Natural killer cell (primary cell): Measurements from ENCODE around the gene FSIP1. TPM values are rescaled to one million over a fixed set of nuclear protein-coding genes. Genes with fewer than 3 reads are reported as not detected.

Experiments
- ATAC-seq, 3 donors: fragments of 150-1000 bp in 2 of 3; fragments of 200-7000 bp in 1 of 3; cut with Tn5 transposase; 1 replicate in 1 of 3; 2 replicates in 2 of 3; pipeline ENCODE4 v1.10.0; 2021; ENCODE audit warnings: mild to moderate bottlenecking in 2 of 3, moderate library complexity in 2 of 3
- DNase-seq, 2 donors: peaks; one replicate each; pipeline versions ENCODE4 v3.0.0 to v3.0.0-alpha.2; 2013 to 2021; ENCODE audit warnings: mixed read lengths in 1 of 2
- H3K27ac ChIP-seq: one replicate; pipeline ENCODE4 v1.5.1; 2013; ENCODE audit warnings: mild to moderate bottlenecking, low read length
- H3K27me3 ChIP-seq: one replicate; pipeline ENCODE4 v1.6.1; 2013; ENCODE audit warnings: low read length; ENCODE audit not compliant: control insufficient read depth, insufficient read depth
- H3K36me3 ChIP-seq: one replicate; pipeline ENCODE4 v1.6.1; 2013; ENCODE audit warnings: low read length; ENCODE audit not compliant: control insufficient read depth, insufficient read depth
- H3K4me1 ChIP-seq: one replicate; pipeline ENCODE4 v1.6.1; 2013; ENCODE audit warnings: low read length; ENCODE audit not compliant: control insufficient read depth, insufficient read depth
- H3K4me3 ChIP-seq: one replicate; pipeline ENCODE4 v1.5.1; 2013; ENCODE audit warnings: low read length
- H3K9me3 ChIP-seq: one replicate; pipeline ENCODE4 v1.6.1; 2013; ENCODE audit warnings: low read length; ENCODE audit not compliant: control insufficient read depth, insufficient read depth
- H3K27ac Mint-ChIP-seq, 2 donors: one replicate each; pipeline ENCODE4 v1.8.0; 2022; ENCODE audit warnings: mild to moderate bottlenecking in 2 of 2, mixed read lengths in 2 of 2, moderate library complexity in 1 of 2
- H3K27me3 Mint-ChIP-seq, 2 donors: one replicate each; pipeline ENCODE4 v1.8.0; 2022; ENCODE audit warnings: low read depth in 2 of 2, mixed read lengths in 2 of 2
- H3K36me3 Mint-ChIP-seq: one replicate; pipeline ENCODE4 v1.8.0; 2022; ENCODE audit warnings: mixed read lengths
- H3K4me1 Mint-ChIP-seq, 2 donors: one replicate each; pipeline ENCODE4 v1.8.0; 2022; ENCODE audit warnings: mixed read lengths in 2 of 2
- H3K4me3 Mint-ChIP-seq: one replicate; pipeline ENCODE4 v1.8.0; 2022; ENCODE audit warnings: mild to moderate bottlenecking, moderate library complexity, mixed read lengths
- H3K9me3 Mint-ChIP-seq, 2 donors: one replicate each; pipeline ENCODE4 v1.8.0; 2022; ENCODE audit warnings: mixed read lengths in 2 of 2
- CTCF ChIP-seq: fragments of 200-600 bp; IDR thresholded peaks from one replicate; pipeline ENCODE4 v1.8.0; 2022; ENCODE audit warnings: antibody characterized with exemption
- WGBS: methylation state at CpG from one replicate; pipeline ENCODE4 v1.1.7; 2013; ENCODE audit warnings: missing lambda C conversion rate; ENCODE audit not compliant: insufficient coverage; 5-methylcytosine and 5-hydroxymethylcytosine counted together
- intact Hi-C: fragments of 100-400 bp; cut with micrococcal nuclease; formaldehyde crosslinking; loops from one replicate; pipeline ENCODE4 v1.14.2; 2022
- total RNA-seq, 4 donors: library from RNA; stranded (reverse); fragments of 120-200 nt in 1 of 4; gene quantifications; one replicate each; pipeline versions ENCODE4 v1.2.3 to v1.2.4, GENCODE V29; 2013 to 2022

The FSIP1 gene
- total RNA-seq, 3 donors from 2014 or later (not counting 1 experiment from before 2014, with no cell fraction given): 1.1 to 2.3 (median 1.8) TPM

GRCh38 chr15:39682366-39682765, 100.3 kb downstream of the FSIP1 start:
- no peaks in the 10 kb centered on the region for H3K9me3 ChIP-seq
- no peaks in the 10 kb centered on the region for H3K36me3 ChIP-seq
- Mint-ChIP-seq H3K4me3 (no peak overlapping the region), H3K27ac (no peak overlapping the region), H3K27me3 (no peaks in the 10 kb centered on the region), H3K9me3 (no peaks in the 10 kb centered on the region), H3K36me3 (no peaks in the 10 kb centered on the region), H3K4me1 (peaks cover 7 to 19% of the 10 kb centered on the region in 2 donors)
- TF ChIP-seq CTCF: no peak
- no peaks in the 10 kb centered on the region for H3K27me3 ChIP-seq
- no peak for DNase-seq
- 66% methylated on average over 2 of the region's 2 CpGs for WGBS
- intact Hi-C loops: loop anchor here (10.0 kb wide), 1 partner anchor 192 kb away; no protein-coding TSS in a partner anchor
- ATAC-seq: no peak
- H3K4me3 ChIP-seq: no peak overlapping the region
- H3K4me1 ChIP-seq: peaks cover 3% of the 10 kb centered on the region
- H3K27ac ChIP-seq: no peak overlapping the region

DNA sequence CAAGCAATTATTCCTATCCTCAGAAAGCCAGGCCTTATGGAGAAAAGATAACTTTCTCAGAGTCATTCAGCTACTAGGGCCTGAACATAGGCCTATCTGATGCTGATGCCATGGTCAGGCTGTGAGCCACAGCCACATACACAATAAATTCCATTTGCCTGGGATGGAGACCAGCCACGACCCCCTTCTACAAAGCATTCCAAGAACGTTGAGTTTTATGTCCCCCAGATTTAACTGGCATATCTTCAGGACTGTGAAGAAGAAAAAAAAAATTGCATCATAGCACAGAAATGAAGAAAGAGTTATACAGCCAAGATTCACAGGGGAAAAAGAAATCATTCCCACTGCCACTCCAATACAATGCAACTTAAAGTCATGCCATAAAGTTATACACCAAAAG, 101.8 kb downstream of the FSIP1 start:
- no peak overlapping the region for H3K27ac Mint-ChIP-seq
- no peaks in the 10 kb centered on the region for H3K9me3 Mint-ChIP-seq
- H3K27me3 ChIP-seq: no peaks in the 10 kb centered on the region
- intact Hi-C loops: loop anchor here (10.0 kb wide), 1 partner anchor 194 kb away; no protein-coding TSS in a partner anchor
- no peaks in the 10 kb centered on the region for H3K9me3 ChIP-seq
- ATAC-seq (no peak), DNase-seq (no peak)
- peaks cover 5 to 16% of the 10 kb centered on the region in 2 donors for H3K4me1 Mint-ChIP-seq
- H3K27ac ChIP-seq: no peak overlapping the region
- TF ChIP-seq CTCF: no peak
- H3K36me3 ChIP-seq: no peaks in the 10 kb centered on the region
- no peak overlapping the region for H3K4me3 Mint-ChIP-seq
- H3K4me3 ChIP-seq: no peak overlapping the region
- H3K4me1 ChIP-seq: peaks cover 3% of the 10 kb centered on the region
- 67% methylated on average over 1 of the region's 2 CpGs for WGBS
- H3K27me3 Mint-ChIP-seq: no peaks in the 10 kb centered on the region
- no peaks in the 10 kb centered on the region for H3K36me3 Mint-ChIP-seq

DNA sequence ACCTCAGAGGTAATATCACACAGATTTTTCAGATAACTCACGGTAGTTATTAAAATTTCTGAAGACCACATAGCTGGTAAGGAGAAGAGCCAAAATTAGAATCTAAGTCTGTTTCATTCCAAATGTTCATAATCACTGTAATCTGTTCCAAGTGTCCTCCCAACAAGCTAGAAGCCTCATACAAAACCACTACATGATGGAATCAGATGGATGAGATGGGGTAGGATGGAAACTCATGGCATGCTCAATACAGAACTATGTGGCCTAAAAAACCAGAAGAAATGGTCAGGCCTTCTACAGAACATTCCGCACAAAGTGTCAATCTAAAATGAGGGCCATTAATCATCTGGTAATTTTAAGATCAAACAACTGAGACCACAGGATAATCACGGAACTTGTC, 110.0 kb downstream of the FSIP1 start:
- no peaks in the 10 kb centered on the region for H3K36me3 Mint-ChIP-seq
- no peak overlapping the region for H3K4me3 ChIP-seq
- no peaks in the 10 kb centered on the region for H3K27me3 ChIP-seq
- no peaks in the 10 kb centered on the region for H3K9me3 ChIP-seq
- H3K4me1 Mint-ChIP-seq: peaks cover 19 to 29% of the 10 kb centered on the region in 2 donors
- H3K4me3 Mint-ChIP-seq: no peak overlapping the region
- no peak overlapping the region for H3K27ac Mint-ChIP-seq
- no peaks in the 10 kb centered on the region for H3K36me3 ChIP-seq
- DNase-seq (no peak), ATAC-seq (no peak)
- 100% methylated on average over 2 of the region's 3 CpGs for whole genome bisulfite sequencing
- TF ChIP-seq CTCF: no peak
- intact Hi-C loops: no loop called here
- H3K27ac ChIP-seq: no peak overlapping the region
- H3K9me3 Mint-ChIP-seq: no peaks in the 10 kb centered on the region
- no peaks in the 10 kb centered on the region for H3K4me1 ChIP-seq
- H3K27me3 Mint-ChIP-seq: no peaks in the 10 kb centered on the region

- H3K27me3 ChIP-seq: no peaks in the 10 kb centered on the region
- 95% methylated on average over 6 of the region's 6 CpGs for WGBS
- Mint-ChIP-seq H3K4me1 (peaks cover 24 to 34% of the 10 kb centered on the region in 2 donors), H3K4me3 (no peak overlapping the region), H3K9me3 (no peaks in the 10 kb centered on the region), H3K27ac (no peak overlapping the region), H3K36me3 (no peaks in the 10 kb centered on the region), H3K27me3 (no peaks in the 10 kb centered on the region)
- H3K4me1 ChIP-seq: no peaks in the 10 kb centered on the region
- H3K4me3 ChIP-seq: no peak overlapping the region
- TF ChIP-seq CTCF: no peak
- no peaks in the 10 kb centered on the region for H3K36me3 ChIP-seq
- intact Hi-C loops: no loop called here
- DNase-seq (no peak), ATAC-seq (no peak)
- H3K27ac ChIP-seq: no peak overlapping the region
- no peaks in the 10 kb centered on the region for H3K9me3 ChIP-seq
Observed at GRCh38 chr15:39672184-39672583, 110.5 kb downstream of the FSIP1 start.
